NCI-H2107 treated with DMSO at 0.1 percent for 48 hours (cell line): ENCODE measurements around the gene ZNF441.
"Not testable (repeated sequence)": the region's sequence is repeated elsewhere in the genome, so short reads cannot be mapped to it uniquely, and the experiment has no call there.

Source experiments
- DNase-seq: peaks from one replicate; lab custom pipeline; 2025; ENCODE audit not compliant: unreplicated experiment; lab: John Stamatoyannopoulos, UW

ZNF441 gene

GRCh38 chr19:11766597-11767591 is at the start of gene ZNF441:
TSS of gene ZNF441 (plus strand) at chr19:11767000. CDS start at chr19:11767194, 194 bp downstream.
- DNase-seq = peak; percentile 72

DNA sequence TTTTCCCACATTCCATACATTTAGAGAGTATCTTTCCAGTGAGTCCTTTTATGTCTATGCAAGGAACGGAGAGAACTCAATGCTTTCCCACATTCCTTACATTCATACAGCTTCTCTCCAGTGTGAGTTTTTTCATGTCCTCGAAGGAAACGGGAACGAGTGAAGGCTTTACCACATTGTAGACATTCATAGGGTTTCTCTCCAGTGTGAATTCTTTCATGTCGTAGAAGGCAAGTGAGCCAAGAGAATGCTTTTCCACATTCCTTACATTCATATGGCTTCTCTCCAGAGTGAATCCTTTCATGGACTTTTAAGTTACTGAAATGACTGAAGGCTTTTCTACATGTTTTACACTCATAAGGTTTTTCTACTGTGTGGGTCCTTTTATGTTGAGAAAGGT is 45.1 kb upstream of the ZNF441 start:
- DNase-seq = no peak

- DNase-seq = no peak
Observed at GRCh38 chr19:11722414-11722813, 44.4 kb upstream of the ZNF441 start.

DNA sequence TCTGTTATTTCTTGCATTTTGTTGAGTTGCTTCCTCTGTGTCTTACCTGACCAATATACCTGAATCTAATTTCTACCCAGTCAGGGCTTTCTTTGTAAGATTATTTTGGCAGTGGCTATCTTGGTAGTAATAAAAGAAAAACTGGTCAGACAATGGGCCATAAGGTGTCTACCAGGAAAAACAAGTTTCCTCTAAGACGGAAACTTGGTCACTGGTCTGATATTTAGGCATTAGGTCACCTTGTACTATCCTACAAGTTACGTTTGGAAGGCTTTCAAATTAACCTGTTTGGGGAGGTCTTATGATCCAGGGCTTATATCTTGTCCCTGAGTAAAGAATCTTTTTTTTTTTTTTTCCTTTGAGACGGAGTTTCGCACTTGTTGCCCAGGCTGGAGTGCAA is 37.2 kb upstream of the ZNF441 start:
- no peak for DNase-seq

DNA sequence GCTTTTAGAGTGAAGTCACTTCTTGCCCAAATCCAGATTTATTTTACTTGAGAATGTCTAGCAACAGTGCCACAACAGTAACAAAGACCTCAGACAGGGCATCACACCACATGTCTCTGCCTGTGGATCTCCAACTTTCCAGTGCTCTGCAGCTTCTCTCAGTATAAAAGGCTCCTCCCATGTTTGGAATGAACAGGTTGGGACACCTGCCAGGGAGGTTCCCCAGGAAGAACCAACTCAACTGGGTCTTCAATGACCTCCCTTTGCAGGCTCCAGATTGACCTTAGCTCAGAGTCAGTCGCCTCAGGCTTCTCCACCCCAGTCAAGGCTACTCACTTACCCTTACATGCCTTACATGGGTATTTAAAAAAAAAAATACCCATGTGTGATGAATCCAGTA is 31.4 kb upstream of the ZNF441 start:
- DNase-seq = no peak

DNA sequence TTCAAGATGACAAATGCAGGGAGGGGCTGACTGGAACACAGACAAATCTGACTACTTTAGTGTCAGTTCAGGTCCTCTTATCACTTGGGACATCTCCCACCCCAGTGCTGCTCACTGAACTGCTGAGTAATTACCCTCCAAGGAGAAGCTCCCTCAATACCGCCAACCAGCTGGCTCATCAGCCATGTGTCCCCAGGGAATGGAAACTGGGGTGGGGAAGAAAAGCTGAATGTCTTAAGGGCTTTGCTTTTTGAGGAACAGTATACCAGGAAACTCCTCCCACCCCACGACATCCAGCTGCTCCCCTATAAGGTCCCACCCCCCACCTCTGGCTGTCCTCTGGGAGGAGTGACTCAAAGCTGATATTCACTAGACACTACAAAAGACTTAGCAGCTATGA is 30.1 kb upstream of the ZNF441 start:
- DNase-seq = no peak

- DNase-seq = no peak
Observed at GRCh38 chr19:11737964-11738745, 28.6 kb upstream of the ZNF441 start.

GRCh38 chr19:11738746-11739620 is 27.8 kb upstream of the ZNF441 start, which contains the start of gene ZNF823:
TSS of gene ZNF823 (minus strand) at chr19:11738946. CDS start at chr19:11738819, 127 bp downstream.
- DNase-seq = peak; percentile 97

- no peak for DNase-seq
Observed at GRCh38 chr19:11745869-11746268, 20.9 kb upstream of the ZNF441 start.

- DNase-seq = no peak
Observed at GRCh38 chr19:11747277-11747676, 19.5 kb upstream of the ZNF441 start.

DNA sequence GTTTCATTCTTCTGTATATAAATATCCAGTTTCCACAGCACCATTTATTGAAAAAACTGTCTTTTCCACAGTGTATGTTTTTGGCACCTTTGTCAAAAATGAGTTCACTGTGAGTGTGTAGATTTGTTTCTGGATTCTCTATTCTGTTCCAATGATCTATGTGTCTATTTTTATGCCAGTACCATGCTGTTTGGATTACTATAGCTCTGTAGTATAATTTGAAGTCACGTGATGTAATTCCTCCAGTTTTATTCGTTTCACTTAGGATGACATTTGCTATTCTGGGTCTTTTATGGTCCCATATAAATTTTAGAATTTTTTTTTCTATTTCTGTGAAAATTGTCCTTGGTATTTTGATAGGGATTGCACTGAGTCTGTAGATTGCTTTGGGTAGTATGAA is 17.0 kb upstream of the ZNF441 start:
- DNase-seq = no peak

- DNase-seq = no peak
Observed at GRCh38 chr19:11752244-11752736, 14.5 kb upstream of the ZNF441 start.

DNA sequence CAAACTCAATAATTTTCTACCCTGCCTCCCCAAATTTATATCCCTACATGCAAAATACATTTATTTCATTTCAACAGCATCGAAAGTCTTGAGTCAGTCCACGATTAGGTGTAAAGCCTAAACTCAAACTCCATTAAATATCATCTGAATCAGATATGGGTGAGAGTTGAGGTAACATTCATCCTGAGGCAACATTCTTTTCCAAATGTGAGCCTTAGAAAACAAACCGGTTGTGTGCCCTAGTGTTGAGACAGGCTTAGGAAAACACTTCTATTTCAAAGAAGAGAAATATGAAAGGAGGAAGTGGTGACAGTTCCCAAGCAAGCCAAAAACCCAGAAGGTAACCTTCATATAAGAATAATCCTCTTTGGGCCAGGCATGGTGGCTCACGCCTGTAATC is 12.1 kb upstream of the ZNF441 start:
- no peak for DNase-seq

DNA sequence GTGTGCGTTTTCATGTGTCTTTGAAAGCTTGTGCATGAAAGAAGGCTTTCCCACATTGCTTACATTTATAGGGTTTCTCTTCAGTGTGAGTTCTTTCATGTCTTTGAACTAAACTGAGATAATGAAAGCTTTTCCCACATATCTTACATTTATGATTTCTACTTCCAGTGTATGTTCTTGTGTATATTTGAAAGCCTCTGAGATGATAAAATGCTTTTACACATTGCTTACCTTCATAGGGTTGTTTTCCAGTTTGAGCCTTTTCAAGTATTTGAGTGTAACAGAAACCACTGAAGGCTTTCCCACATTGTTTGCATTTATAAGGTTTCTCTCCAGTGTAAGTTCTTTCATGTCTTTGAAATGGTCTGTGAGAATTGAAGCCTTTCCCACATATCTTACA is 9.8 kb upstream of the ZNF441 start:
- DNase-seq = no peak

DNA sequence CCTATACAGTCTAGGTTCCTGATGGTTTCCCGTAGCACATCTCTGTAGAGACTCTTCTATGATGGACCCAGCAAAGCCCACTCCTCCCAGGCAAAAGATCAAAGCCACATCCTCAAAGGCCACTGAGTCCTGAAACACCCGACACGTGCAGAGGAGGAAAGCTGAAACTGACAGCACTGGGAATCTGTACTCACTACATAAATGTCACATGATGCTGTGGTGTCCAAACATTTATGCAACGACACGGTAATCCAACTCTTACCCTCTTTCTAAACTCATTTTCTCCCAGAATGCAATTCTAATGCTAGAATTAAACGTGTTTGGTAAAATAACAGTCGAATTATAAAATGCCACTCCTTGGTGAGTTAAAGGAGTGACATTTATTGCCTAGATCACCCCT is 7.0 kb upstream of the ZNF441 start:
- DNase-seq = no peak

GRCh38 chr19:11763117-11763516 is 3.7 kb upstream of the ZNF441 start:
- no peak for DNase-seq

DNA sequence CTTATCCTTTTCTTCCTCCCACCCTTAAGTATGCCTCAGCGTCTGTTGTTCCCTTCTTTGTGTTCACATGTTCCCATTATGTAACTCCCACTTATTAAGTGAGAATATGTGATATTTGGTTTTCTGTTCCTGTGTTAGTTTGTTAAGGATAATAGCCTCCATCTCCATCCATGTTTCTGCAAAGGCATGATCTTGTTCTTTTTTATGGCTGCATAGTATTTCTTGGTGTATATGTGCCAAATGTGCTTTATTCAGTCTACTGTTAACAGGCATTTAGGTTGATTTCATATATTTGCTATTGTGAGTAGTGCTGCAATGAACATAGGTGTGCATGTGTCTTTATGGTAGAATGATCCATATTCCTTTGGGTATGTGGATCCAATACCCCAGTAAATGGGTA is 3.2 kb upstream of the ZNF441 start:
- DNase-seq = no peak

- no peak for DNase-seq
Observed at GRCh38 chr19:11767633-11768133, 883 bp downstream of the ZNF441 start.

DNA sequence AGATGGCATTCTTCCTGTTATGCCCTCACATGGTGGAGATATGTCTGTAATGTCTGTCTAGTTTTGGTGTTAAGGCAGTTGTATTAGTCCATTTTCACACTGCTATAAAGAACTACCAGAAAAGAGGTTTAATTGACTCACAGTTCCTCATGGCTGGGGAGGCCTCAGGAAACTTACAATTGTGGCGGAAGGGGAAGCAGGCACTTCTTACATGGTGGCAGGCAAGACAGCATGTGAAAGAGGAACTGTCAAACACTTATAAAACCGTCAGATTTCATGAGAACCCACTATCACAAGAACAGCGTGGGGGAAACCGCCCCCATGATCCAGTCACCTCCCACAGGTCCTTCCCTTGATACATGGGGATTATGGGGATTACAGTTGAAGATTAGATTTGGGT is 3.2 kb downstream of the ZNF441 start:
- no peak for DNase-seq

- DNase-seq = not testable (repeated sequence)
Observed at GRCh38 chr19:11771520-11771919, 4.7 kb downstream of the ZNF441 start.
